ENCODE data around the gene MTOR. TPM values are rescaled to one million over a fixed set of nuclear protein-coding genes. Genes with fewer than 3 reads are reported as not detected.

MTOR gene
- total RNA-seq, 6 experiments from 2014 or later = 36.6 to 41.2 (median 38.2) TPM

GRCh38 chr1:11116318-11116717 is 146.0 kb downstream of the MTOR start:
- no peaks in the 10 kb centered on the region for H3K4me1 Mint-ChIP-seq (ENCODE audit: low read depth)
- no peak for TF ChIP-seq CTCF (IDR thresholded peaks at IDR 0.05)
- peaks cover 26% of the 10 kb centered on the region for H3K36me3 Mint-ChIP-seq (ENCODE audit: low read depth)
- DNase-seq = no peak
- H3K27ac Mint-ChIP-seq = no peak overlapping the region
- no peak overlapping the region for H3K4me3 Mint-ChIP-seq
- H3K9me3 Mint-ChIP-seq = no peaks in the 10 kb centered on the region
- H3K27me3 Mint-ChIP-seq (ENCODE audit: insufficient read depth) = peaks cover 1% of the 10 kb centered on the region

- DNase-seq = no peak
- Mint-ChIP-seq H3K27ac (no peak overlapping the region), H3K4me3 (no peak overlapping the region), H3K36me3 (ENCODE audit: low read depth) (peaks cover 21% of the 10 kb centered on the region), H3K27me3 (ENCODE audit: insufficient read depth) (peaks cover 1% of the 10 kb centered on the region), H3K9me3 (no peaks in the 10 kb centered on the region), H3K4me1 (ENCODE audit: low read depth) (no peaks in the 10 kb centered on the region)
- no peak for TF ChIP-seq CTCF (IDR thresholded peaks at IDR 0.05)
These were observed 147.4 kb downstream of the MTOR start for GRCh38 chr1:11114966-11115365.

- no peak for TF ChIP-seq CTCF (IDR thresholded peaks at IDR 0.05)
- H3K4me3 Mint-ChIP-seq = no peak overlapping the region
- no peaks in the 10 kb centered on the region; the same call in 1 of the 2 replicates for H3K27me3 Mint-ChIP-seq (ENCODE audit: insufficient read depth)
- DNase-seq = no peak
- peaks cover 15% of the 10 kb centered on the region for H3K36me3 Mint-ChIP-seq (ENCODE audit: low read depth)
- no peaks in the 10 kb centered on the region for H3K4me1 Mint-ChIP-seq (ENCODE audit: low read depth)
- no peaks in the 10 kb centered on the region for H3K9me3 Mint-ChIP-seq
- no peak overlapping the region for H3K27ac Mint-ChIP-seq
These were observed 153.1 kb downstream of the MTOR start for GRCh38 chr1:11109047-11109760.

- no peaks in the 10 kb centered on the region for H3K4me1 Mint-ChIP-seq (ENCODE audit: low read depth)
- H3K27ac Mint-ChIP-seq = no peak overlapping the region
- H3K9me3 Mint-ChIP-seq = no peaks in the 10 kb centered on the region
- no peak for TF ChIP-seq CTCF (IDR thresholded peaks at IDR 0.05)
- no peak for DNase-seq
- no peak overlapping the region for H3K4me3 Mint-ChIP-seq
- peaks cover 8% of the 10 kb centered on the region for H3K36me3 Mint-ChIP-seq (ENCODE audit: low read depth)
- no peaks in the 10 kb centered on the region; the same call in 1 of the 2 replicates for H3K27me3 Mint-ChIP-seq (ENCODE audit: insufficient read depth)
These were observed 154.8 kb downstream of the MTOR start for GRCh38 chr1:11107599-11107998.

GRCh38 chr1:11105586-11105985 is 156.8 kb downstream of the MTOR start:
- Mint-ChIP-seq H3K9me3 (no peaks in the 10 kb centered on the region), H3K4me3 (no peak overlapping the region), H3K36me3 (ENCODE audit: low read depth) (peaks cover 5% of the 10 kb centered on the region; the same call in 1 of the 2 replicates), H3K4me1 (ENCODE audit: low read depth) (no peaks in the 10 kb centered on the region), H3K27me3 (ENCODE audit: insufficient read depth) (no peaks in the 10 kb centered on the region), H3K27ac (no peak overlapping the region)
- DNase-seq = no peak
- no peak for TF ChIP-seq CTCF (IDR thresholded peaks at IDR 0.05)

Measured in HFFc6 (cell line).